HCT116 (cell line): ENCODE results near the gene ZSCAN5C. TPM values are rescaled to one million over a fixed set of nuclear protein-coding genes. Genes with fewer than 3 reads are reported as not detected.

Experiments
- ATAC-seq: fragments of 200-7000 bp; cut with Tn5 transposase; 2 replicates; pipeline ENCODE4 v1.9.1; 2020; ENCODE audit warnings: mild to moderate bottlenecking, moderate library complexity
- BruUV-seq: library from RNA; stranded (reverse); fragments of 400-500 nt; replicated peaks from 2 replicates; lab custom pipeline; 2021; lab: Mats Ljungman, UMichigan
- CTCF ChIA-PET: fragments of 300-600 bp; sonication (Branson Sonifier 250); formaldehyde crosslinking; loops from one replicate; lab custom pipeline; 2021; ENCODE audit warnings: antibody characterized with exemption; lab: Charles Lee
- POLR2A ChIA-PET: fragments of 300-600, 350-600 bp; sonication (Branson Sonifier 250); formaldehyde crosslinking; loops from one replicate; lab custom pipeline; 2021; ENCODE audit warnings: antibody characterized with exemption; lab: Charles Lee
- RAD21 ChIA-PET, 2 experiments: fragments of 300-600 bp; sonication (Branson Sonifier 250); formaldehyde crosslinking; loops; one replicate each; lab custom pipeline; 2023; ENCODE audit warnings: low total read pairs in 2 of 2; ENCODE audit not compliant: uncharacterized antibody in 2 of 2, unreplicated experiment in 2 of 2, low non-redundant PET in 1 of 2; lab: Charles Lee
- DNase-seq: peaks from one replicate; pipeline ENCODE4 v3.0.0-alpha.2; 2010; ENCODE audit warnings: low read depth, low spot score
- H2AFZ ChIP-seq: fragments of 200-600 bp; shearing (Covaris generic), sonication (generic); 2 replicates; pipeline ENCODE4 v1.6.1; 2017; ENCODE audit warnings: low read depth, mixed run types, mixed read lengths, antibody characterized with exemption, low read length; ENCODE audit not compliant: poor library complexity, severe bottlenecking
- H3K27ac ChIP-seq: 2 replicates; pipeline ENCODE4 v1.5.1; 2012; ENCODE audit warnings: low read depth, low read length
- H3K27me3 ChIP-seq: fragments of 200-600 bp; sonication (generic); 2 replicates; pipeline ENCODE4 v1.6.1; 2016; ENCODE audit warnings: mixed run types, low read length, mixed read lengths; ENCODE audit not compliant: insufficient read depth
- H3K36me3 ChIP-seq, 2 experiments: fragments of 200-500 bp in 1 of 2; fragments of 200-600 bp in 1 of 2; sonication (Bioruptor generic) in 1 of 2; sonication (generic) in 1 of 2; 2 replicates each; pipeline versions ENCODE4 v1.5.1 to v1.6.1; 2014 to 2016; ENCODE audit warnings: low read length in 2 of 2, inconsistent platforms in 1 of 2, mixed read lengths in 1 of 2, mixed run types in 1 of 2; ENCODE audit not compliant: insufficient read depth in 2 of 2, control insufficient read depth in 1 of 2
- H3K4me1 ChIP-seq, 2 experiments: fragments of 200-600 bp in 1 of 2; sonication (generic) in 1 of 2; 2 replicates each; pipeline versions ENCODE4 v1.5.1 to v1.6.1; 2012 to 2017; ENCODE audit warnings: low read length in 2 of 2, inconsistent platforms in 1 of 2, mild to moderate bottlenecking in 1 of 2, mixed read lengths in 1 of 2, mixed run types in 1 of 2, moderate library complexity in 1 of 2; ENCODE audit not compliant: insufficient read depth in 2 of 2, control insufficient read depth in 1 of 2
- H3K4me2 ChIP-seq: fragments of 200-600 bp; sonication (generic); 2 replicates; pipeline ENCODE4 v1.6.1; 2017; ENCODE audit warnings: mixed run types, low read length, mixed read lengths
- H3K4me3 ChIP-seq, 2 experiments: fragments of 200-600 bp in 1 of 2; sonication (generic) in 1 of 2; replicated peaks in 1 of 2; 2 replicates each; pipeline ENCODE4 v1.5.1; 2011 to 2016; ENCODE audit warnings: low read length in 2 of 2, control low read depth in 1 of 2, low read depth in 1 of 2, mild to moderate bottlenecking in 1 of 2, mixed read lengths in 1 of 2, mixed run types in 1 of 2
- H3K79me2 ChIP-seq: fragments of 200-600 bp; sonication (generic); 2 replicates; pipeline ENCODE4 v1.6.1; 2017; ENCODE audit warnings: mild to moderate bottlenecking, mixed run types, low read length, moderate library complexity, mixed read lengths; ENCODE audit not compliant: insufficient read depth
- H3K9ac ChIP-seq: fragments of 200-600 bp; sonication (generic); 2 replicates; pipeline ENCODE4 v1.6.1; 2016; ENCODE audit warnings: low read length, mixed read lengths
- H3K9me2 ChIP-seq: fragments of 200-600 bp; sonication (generic), shearing (Covaris generic); 2 replicates; pipeline ENCODE4 v1.6.1; 2017; ENCODE audit warnings: mixed run types, mild to moderate bottlenecking, moderate library complexity; ENCODE audit not compliant: insufficient read depth
- H3K9me3 ChIP-seq, 2 experiments: fragments of 200-500 bp in 1 of 2; fragments of 200-600 bp in 1 of 2; sonication (Bioruptor generic) in 1 of 2; sonication (generic) in 1 of 2; 2 replicates each; pipeline ENCODE4 v1.6.1; 2014 to 2017; ENCODE audit warnings: low read length in 2 of 2, mixed read lengths in 2 of 2, inconsistent platforms in 1 of 2, low read depth in 1 of 2, mild to moderate bottlenecking in 1 of 2, mixed run types in 1 of 2, moderate library complexity in 1 of 2; ENCODE audit not compliant: control insufficient read depth in 1 of 2, insufficient read depth in 1 of 2
- H4K20me1 ChIP-seq: fragments of 200-600 bp; sonication (generic), shearing (Covaris generic); 2 replicates; pipeline ENCODE4 v1.6.1; 2017; ENCODE audit warnings: mixed run types, mild to moderate bottlenecking, moderate library complexity; ENCODE audit not compliant: insufficient read depth
- EGR1 ChIP-seq: IDR thresholded peaks from 2 replicates; pipeline ENCODE4 v1.6.1; 2012; ENCODE audit warnings: low read depth
- ELF1 ChIP-seq: IDR thresholded peaks from 2 replicates; pipeline ENCODE4 v1.6.1; 2012; ENCODE audit warnings: low read depth, borderline replicate concordance
- EZH2 ChIP-seq: fragments of 200-600 bp; sonication (generic); IDR thresholded peaks from 2 replicates; pipeline ENCODE4 v1.6.1; 2017; ENCODE audit warnings: antibody characterized with exemption, mixed run types
- EZH2phosphoT487 ChIP-seq: fragments of 200-600 bp; IDR thresholded peaks from 2 replicates; pipeline ENCODE4 v1.6.1; 2018; ENCODE audit warnings: antibody characterized with exemption, borderline replicate concordance
- FOSL1 ChIP-seq: IDR thresholded peaks from 2 replicates; pipeline ENCODE4 v1.6.1; 2012; ENCODE audit warnings: low read depth
- JUND ChIP-seq: IDR thresholded peaks from 2 replicates; pipeline ENCODE4 v1.6.1; 2012
- POLR2A ChIP-seq: IDR thresholded peaks from 2 replicates; pipeline ENCODE4 v1.7.0; 2011; ENCODE audit warnings: borderline replicate concordance; ENCODE audit not compliant: insufficient read depth, insufficient read length; ENCODE audit errors: extremely low read depth
- RAD21 ChIP-seq: IDR thresholded peaks from 2 replicates; pipeline ENCODE4 v1.6.1; 2012; ENCODE audit warnings: low read depth, mild to moderate bottlenecking
- SIN3A ChIP-seq: IDR thresholded peaks from 2 replicates; pipeline ENCODE4 v1.6.1; 2012; ENCODE audit warnings: low read depth
- SP1 ChIP-seq: IDR thresholded peaks from 2 replicates; pipeline ENCODE4 v1.6.1; 2012; ENCODE audit warnings: low read depth
- TCF7L2 ChIP-seq: IDR thresholded peaks from 2 replicates; pipeline ENCODE4 v1.7.0; 2011; ENCODE audit warnings: borderline replicate concordance, inconsistent platforms; ENCODE audit not compliant: insufficient read depth, insufficient read length; ENCODE audit errors: extremely low read depth
- ZFX ChIP-seq: fragments of 450-650 bp; IDR thresholded peaks from 2 replicates; pipeline ENCODE4 v1.6.1; 2017
- intact Hi-C: fragments of 100-400 bp; cut with micrococcal nuclease; formaldehyde crosslinking; loops from 2 replicates; pipeline ENCODE4 v1.10.0; 2022
- total RNA-seq: library from RNA; stranded (reverse); gene quantifications from one replicate; pipeline ENCODE4 v1.2.1, GENCODE V29; 2021; ENCODE audit not compliant: unreplicated experiment
- TF ChIP-seq, protein P1 (sequence below): IDR thresholded peaks from 2 replicates; pipeline ENCODE4 v1.6.1; 2012

ZSCAN5C gene
- total RNA-seq, 1 experiment from 2014 or later: not detected

DNA sequence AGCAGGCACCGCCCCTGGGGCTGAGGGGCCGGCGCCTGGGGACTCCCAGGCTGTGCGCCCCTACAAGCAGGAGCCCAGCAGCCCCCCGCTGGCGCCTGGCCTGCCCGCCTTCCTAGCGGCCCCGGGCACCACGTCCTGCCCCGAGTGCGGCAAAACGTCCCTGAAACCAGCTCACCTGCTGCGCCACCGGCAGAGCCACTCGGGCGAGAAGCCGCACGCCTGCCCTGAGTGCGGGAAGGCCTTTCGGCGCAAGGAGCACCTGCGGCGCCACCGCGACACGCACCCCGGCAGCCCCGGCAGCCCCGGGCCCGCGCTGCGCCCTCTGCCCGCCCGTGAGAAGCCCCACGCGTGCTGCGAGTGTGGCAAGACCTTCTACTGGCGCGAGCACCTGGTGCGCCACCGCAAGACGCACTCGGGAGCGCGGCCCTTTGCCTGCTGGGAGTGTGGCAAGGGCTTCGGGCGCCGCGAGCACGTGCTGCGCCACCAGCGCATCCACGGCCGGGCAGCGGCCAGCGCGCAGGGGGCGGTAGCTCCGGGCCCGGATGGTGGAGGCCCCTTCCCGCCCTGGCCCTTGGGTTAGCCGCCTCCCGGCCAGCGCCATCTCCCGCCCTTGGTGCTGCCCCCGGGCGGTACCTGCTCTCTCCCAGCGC lies 42.3 kb upstream of the ZSCAN5C start:
- no peaks in the 10 kb centered on the region for H3K27me3 ChIP-seq
- H3K9me3 ChIP-seq: no peaks in the 10 kb centered on the region
- H3K27ac ChIP-seq: no peak overlapping the region
- H2AFZ ChIP-seq: no peak overlapping the region
- H3K4me2 ChIP-seq: no peak overlapping the region
- H4K20me1 ChIP-seq: no peaks in the 10 kb centered on the region
- RAD21 ChIA-PET: no interaction called here
- DNase-seq (no peak), ATAC-seq (no peak)
- no TSS peak for BruUV-seq
- TF ChIP-seq SIN3A (no peak), JUND (no peak)
- intact Hi-C loops: no loop called here
- no peaks in the 10 kb centered on the region for H3K79me2 ChIP-seq
- no peaks in the 10 kb centered on the region for H3K36me3 ChIP-seq
- CTCF ChIA-PET: no interaction called here
- POLR2A ChIA-PET: no interaction called here
- no peak overlapping the region for H3K9ac ChIP-seq
- H3K4me1 ChIP-seq: no peaks in the 10 kb centered on the region
- no peak overlapping the region for H3K4me3 ChIP-seq
- no peaks in the 10 kb centered on the region for H3K9me2 ChIP-seq

DNA sequence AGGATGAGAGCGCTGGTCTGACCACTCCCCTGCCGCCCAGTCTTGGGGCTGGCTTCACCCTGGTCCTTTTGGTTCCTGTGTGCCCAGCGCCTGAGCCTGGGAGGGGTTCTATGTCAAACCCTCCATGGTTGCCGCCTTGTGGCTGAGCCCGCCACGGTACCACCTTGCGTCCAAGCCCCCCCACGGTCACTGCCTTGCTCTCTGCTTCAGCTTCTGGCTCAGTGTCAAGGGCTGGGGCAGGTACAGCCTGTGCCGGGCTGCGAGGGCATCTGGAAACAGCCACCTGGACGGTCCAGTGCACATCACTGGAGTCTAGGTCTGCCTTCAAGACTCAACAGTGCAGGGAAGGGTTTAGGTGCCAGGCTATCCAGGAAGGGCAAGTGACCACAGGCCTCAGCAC lies 40.5 kb upstream of the ZSCAN5C start:
- Histone ChIP-seq H2AFZ (no peak overlapping the region), H3K9me3 (no peaks in the 10 kb centered on the region), H4K20me1 (no peaks in the 10 kb centered on the region), H3K36me3 (no peaks in the 10 kb centered on the region), H3K4me3 (no peak overlapping the region), H3K4me2 (no peak overlapping the region), H3K27ac (no peak overlapping the region), H3K9me2 (no peaks in the 10 kb centered on the region), H3K27me3 (no peaks in the 10 kb centered on the region), H3K4me1 (no peaks in the 10 kb centered on the region), H3K9ac (no peak overlapping the region), H3K79me2 (no peaks in the 10 kb centered on the region)
- POLR2A ChIA-PET: no interaction called here
- BruUV-seq: no TSS peak
- CTCF ChIA-PET: no interaction called here
- intact Hi-C loops: no loop called here
- TF ChIP-seq ELF1: no peak
- TF ChIP-seq, protein P1, sequence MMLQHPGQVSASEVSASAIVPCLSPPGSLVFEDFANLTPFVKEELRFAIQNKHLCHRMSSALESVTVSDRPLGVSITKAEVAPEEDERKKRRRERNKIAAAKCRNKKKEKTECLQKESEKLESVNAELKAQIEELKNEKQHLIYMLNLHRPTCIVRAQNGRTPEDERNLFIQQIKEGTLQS: no peak
- no peak for TF ChIP-seq TCF7L2
- TF ChIP-seq FOSL1: no peak
- no peak for TF ChIP-seq EZH2
- TF ChIP-seq POLR2A: no peak
- TF ChIP-seq EGR1: no peak
- no peak for TF ChIP-seq SP1
- TF ChIP-seq EZH2phosphoT487: no peak
- TF ChIP-seq RAD21: no peak
- TF ChIP-seq SIN3A: no peak
- no peak for TF ChIP-seq ZFX
- ATAC-seq (no peak), DNase-seq (no peak)
- RAD21 ChIA-PET: no interaction called here
